Measurements from ENCODE around the gene SCYGR2.

SCYGR2 gene

DNA sequence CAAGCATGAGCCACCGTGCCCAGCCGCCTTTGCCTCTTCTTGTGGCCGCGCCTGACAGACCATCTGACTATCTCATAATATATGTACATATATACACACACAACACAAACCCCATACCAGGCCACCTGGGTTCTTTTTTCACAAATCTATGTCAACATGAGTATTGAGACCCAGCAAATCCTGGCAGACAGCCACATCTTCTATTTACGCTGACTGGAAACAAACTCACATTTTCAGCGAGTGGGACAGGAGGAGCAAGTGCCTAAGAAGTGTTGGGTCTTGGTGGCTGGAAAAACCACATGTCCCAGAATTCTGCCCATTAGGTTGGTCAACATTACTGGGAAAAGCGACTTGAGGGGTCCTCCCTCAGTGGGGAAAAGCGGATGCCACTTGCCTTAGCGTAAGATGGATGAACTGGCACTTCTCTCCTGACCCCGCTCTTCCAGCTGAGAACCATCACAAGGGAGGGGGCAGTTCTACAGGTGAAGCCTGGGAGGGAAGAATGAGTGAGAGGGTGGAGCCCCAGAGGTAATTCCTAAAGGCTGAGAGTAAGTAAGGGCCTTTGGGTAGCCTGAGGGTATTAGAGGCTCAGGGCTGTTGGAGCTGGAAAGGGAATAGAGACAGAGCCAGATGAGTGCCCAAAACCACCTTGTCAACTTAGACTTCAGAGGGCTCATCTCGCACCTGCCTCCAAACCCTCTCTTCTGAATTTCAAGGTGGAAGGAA lies 14.0 kb downstream of the SCYGR2 start:
- no peak for DNase-seq (ENCODE audit: low spot score)

DNA sequence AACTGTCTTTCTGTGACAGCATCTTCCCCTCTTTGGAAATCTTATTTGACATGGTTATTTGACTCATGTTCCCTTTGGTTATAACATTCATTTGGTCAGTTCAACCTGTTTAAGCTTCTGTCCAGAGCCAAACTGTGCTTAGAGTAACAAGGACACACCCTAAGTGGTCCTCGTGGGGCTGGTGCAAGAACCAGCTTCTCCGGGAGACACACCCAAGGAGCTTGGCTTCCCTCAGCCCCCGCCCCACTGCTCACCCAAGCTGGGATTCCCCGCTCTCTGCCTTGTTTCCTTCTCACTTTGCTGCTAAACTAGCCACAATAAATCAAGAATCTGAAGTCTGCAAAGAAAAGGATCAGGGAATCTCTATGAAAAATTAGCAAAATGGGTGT lies 14.6 kb downstream of the SCYGR2 start:
- no peak for DNase-seq (ENCODE audit: low spot score)

DNA sequence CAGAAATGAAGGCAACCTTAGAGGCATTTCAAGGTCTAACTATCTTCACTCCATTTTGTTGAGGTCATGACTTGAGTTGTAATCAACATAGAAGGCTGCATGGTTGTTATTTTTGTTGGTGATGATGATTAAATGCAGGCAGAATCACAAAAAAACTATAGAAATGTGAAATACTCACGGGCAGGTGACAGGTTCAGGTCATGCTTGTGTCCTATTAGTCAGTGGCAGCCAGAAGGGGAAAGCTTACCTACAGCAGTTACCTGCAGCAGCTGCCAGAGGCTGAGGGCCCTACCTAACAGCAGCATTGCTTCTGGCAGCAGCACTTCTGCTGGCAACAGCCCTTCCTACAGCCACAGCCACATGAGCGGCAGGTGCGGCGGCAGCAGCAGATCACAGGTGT lies 15.6 kb downstream of the SCYGR2 start:
- no peak for DNase-seq (ENCODE audit: low spot score)

DNA sequence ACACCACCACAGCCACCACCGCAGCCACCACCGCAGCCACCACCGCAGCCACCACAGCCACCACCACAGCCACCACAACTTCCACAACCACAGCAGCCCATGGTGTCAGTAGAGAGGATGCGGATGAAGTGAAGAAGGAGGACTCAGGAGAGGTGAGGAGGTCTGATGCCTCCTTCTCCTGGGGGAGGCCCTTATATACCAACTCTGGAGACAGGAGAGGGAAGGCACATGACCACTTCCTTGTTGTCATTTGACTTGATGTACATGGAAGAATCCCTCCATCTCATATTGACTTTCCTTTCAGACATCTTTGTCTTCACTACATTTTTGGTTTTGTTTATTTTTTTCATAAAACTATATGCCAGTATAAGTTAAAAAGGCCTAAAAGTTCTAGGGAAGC lies 16.0 kb downstream of the SCYGR2 start, which contains the start of gene SCYGR3:
TSS of gene SCYGR3 (minus strand) at position 101 of the 400 bp plus-strand sequence. CDS start at position 101, 0 bp downstream.
- DNase-seq (ENCODE audit: low spot score), result no peak

DNA sequence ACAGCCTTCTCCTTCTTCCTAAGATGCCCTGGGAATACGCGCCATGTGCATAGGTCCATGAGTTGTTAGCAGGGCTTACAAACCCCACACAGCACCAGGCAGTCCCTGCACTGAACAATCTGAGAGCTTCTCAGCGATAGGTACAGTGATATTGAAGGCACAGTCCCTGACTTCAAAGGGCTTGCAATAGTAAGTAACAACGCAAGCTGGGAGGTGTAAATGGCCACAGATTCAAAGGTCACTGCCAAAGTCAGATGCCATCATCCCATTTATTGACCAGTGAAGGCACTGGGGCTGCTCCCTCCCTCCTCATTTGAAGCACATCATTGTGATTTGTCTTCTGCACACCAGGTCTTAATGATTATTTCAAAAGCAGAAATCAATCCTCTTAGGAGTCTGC lies 16.5 kb downstream of the SCYGR2 start:
- no peak for DNase-seq (ENCODE audit: low spot score)

DNA sequence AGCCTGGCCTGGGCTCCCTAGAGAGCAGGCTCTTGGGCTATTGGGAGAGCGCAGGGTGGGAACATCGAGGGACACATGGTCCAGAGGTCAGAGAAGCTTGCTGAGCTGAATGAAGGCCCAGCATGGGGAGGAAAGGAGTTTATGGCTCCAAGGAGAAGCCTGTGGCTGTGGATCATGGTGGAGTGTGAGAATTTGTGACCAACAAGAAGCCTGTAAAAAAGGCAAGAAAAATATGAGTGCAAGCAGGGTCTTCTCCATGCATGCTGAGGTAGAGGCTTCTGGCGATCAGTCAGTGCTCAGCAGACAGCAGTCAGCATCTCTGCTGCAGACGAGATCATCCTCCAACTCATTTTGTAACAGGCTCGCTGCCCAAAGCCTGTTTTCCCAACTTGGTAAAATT lies 17.2 kb downstream of the SCYGR2 start:
- no peak for DNase-seq (ENCODE audit: low spot score)

DNA sequence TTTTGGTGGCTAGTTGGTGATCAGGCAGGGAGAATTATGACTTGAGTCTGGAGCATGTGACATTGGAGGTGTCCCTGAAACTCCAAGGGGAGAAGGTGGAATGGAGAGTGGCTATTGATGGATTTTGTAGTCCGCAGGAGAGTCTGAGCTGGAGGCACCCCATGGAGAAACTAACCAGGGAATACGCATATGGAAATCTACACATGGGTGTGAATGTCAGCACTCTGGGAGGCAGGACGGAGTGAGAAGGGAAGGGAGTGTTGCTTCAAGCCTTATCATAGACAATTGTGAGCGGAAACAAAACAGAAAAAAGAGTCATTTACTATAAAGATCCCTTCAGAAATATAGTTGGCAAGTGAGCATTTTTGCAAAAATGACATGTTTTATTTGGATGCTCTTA lies 17.9 kb downstream of the SCYGR2 start:
- no peak for DNase-seq (ENCODE audit: low spot score)

DNA sequence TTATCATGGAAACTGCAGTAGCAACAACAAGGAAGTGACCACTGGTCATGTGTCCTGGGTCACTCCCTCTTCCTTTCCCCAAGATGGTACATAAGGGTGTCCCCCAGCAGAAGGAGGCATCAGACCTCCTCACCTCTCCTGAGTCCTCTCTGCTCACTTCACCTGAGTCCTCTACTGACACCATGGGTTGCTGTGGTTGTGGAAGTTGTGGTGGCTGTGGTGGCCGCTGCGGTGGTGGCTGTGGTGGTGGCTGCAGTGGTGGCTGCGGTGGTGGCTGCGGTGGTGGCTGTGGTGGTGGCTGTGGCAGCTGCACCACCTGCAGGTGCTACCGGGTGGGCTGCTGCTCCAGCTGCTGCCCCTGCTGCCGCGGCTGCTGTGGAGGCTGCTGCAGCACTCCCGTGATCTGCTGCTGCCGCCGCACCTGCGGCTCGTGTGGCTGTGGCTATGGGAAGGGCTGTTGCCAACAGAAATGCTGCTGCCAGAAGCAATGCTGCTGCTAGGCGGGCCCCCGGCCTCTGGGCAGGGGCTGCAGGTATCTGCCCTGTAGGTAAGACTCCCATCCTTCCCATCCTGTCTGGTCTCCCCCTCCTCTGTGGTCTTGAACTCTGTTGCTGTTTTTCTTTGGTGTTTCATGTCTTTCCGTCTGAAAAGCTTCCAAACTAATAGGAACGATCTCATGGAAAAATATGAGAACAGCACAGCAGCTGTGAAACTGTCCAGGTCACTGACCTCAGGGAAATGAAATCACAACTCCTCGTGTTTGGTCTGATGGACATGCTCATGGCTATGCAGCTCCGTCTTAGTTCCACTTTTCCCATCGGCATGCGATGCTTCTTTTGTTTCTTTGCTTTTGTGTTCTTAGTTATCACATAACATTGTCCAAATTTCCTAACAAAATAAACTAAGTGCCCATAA lies 18.9 kb downstream of the SCYGR2 start, which contains the start of gene SCYGR4:
TSS of gene SCYGR4 (plus strand) at position 183 of the 915 bp plus-strand sequence. CDS start at position 183, 0 bp downstream.
- DNase-seq (ENCODE audit: low spot score), result no peak

DNA sequence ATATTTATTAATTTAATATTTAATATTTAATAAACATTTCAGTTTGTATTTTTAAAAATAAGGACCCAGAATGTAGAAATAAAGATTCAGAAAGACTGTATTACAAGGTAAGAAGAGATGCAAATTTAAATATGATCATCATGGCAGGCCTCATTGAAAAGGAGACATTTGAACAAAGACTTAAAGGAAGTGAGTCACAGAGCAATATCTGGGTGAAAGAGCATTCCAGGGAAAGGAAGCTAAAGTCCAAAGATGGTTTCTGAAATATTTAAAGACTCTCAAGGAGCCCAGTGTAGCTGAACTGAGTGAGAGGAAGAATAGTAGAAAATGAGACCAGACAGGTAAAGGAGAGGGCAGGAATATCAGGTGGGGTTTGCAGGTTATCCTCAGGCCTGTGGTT lies 24.5 kb downstream of the SCYGR2 start:
- no peak for DNase-seq (ENCODE audit: low spot score)

DNA sequence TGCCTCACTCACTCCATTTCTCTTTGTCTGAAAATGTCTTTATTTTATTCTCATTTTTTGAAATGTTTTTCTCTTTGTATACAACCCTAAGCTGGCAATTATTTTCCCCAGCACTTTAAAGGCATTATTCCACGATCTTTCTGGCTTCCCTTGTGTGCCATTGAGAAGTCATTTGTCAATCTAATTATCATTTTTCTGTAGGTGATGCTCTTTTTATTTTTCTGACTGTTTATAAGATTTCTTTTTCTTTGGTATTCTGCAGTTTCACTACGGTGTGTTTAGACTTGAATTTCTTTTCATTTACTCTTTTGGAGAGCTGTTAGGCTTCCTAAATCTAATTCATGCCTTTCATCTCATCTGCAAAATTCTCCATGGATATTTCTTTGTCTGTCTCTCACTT lies 26.7 kb downstream of the SCYGR2 start:
- no peak for DNase-seq (ENCODE audit: low spot score)

DNA sequence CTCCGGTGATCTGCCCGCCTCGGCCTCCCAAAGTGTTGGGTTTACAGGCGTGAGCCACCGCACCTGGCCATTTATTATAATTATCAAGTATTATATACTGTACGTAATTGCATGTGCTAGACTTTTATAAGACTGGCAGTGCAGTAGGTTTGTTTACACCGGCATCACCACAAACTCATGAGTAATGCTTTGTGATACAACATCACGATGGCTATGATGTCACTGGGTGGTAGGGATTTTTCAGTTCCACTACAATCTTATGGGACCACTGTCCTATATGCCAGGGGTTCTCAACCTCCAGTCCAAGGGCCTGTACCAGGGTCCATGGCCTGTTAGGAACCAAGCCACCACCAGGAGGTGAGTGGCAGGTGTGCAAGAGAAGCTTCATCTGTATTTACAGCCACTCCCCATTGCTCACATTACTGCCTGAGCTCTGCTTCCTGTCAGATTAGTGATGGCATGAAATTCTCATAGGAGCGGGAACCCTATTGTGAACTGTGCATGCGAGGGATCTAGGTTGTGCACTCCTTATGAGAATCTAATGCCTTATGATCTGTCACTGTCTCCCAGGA lies 28.0 kb downstream of the SCYGR2 start:
- no peak for DNase-seq (ENCODE audit: low spot score)

DNA sequence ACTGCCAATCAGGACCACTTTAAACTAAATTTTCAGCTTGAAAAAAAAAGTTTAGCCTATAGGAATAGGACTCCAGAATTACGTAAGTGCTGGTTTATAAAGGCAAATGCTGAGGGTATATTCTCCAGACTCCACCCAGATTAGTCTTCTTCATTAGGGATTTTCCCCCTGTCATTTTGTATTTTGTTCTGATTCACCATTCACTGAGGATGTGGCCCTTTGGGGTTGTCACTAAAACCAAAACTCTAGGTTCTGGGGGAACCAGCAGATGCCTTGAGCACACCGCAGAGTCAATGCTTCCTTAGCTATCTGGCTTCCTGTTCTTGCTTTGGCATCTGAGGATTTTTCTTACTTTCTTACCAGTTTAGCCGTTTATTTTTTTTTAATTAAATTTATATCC lies 29.1 kb downstream of the SCYGR2 start:
- no peak for DNase-seq (ENCODE audit: low spot score)

DNA sequence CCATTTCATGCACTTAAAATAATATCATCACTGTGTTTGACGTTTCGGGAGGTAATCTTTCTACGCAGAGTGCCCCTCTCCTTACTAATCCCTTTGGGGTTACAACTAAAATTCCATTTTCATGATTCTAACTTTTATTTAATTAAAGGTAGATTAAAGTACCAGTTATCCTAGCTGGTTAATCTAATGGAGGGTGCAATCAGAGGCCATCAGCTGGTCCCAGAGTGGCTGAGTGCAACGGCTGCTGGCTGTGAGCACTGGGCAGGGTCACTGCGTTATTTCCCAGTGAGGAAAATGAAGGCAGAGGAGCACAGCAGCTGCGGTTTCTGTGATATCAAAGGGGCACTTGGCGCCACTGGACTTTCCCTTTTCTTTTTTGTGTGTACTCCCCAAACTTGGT lies 30.7 kb downstream of the SCYGR2 start:
- no peak for DNase-seq (ENCODE audit: low spot score)

DNA sequence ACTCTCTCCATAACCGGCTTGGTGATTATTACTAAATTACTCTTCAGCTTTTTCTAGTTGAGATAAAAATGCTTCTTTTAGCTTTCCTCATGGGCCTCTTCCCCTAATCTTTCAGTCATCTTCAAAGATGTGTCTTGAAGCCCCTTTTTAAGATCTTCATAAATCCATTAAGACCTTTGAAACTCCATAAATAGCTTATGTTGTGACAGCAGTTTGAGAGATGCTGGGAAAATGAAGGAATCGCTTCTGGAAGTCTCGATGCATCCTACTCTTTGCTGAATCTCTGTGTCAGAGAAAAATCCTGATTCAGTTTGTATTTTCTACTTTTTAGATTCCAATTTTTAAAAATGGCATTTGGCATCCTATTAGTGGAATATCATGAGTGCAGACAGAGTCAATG lies 31.6 kb downstream of the SCYGR2 start:
- DNase-seq (ENCODE audit: low spot score), result no peak

DNA sequence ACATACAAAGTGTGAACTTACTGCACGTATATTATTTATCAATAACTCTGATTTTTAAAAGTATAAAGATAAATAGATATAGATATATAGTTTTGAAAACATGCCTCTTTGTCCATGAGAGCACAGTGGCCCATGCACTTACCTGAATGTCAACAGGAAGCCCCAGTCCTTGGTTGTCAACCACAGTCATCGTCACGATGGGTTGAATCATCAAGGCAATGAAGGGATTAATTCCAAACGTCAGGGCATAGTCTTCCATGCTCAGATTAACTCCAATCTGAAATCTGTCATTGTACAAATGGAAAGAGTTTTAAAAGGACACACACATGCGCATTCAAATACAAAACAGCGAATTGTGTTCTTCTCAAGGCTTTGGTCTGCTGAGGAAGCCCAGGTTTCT lies 34.1 kb downstream of the SCYGR2 start:
- no peak for DNase-seq (ENCODE audit: low spot score)

DNA sequence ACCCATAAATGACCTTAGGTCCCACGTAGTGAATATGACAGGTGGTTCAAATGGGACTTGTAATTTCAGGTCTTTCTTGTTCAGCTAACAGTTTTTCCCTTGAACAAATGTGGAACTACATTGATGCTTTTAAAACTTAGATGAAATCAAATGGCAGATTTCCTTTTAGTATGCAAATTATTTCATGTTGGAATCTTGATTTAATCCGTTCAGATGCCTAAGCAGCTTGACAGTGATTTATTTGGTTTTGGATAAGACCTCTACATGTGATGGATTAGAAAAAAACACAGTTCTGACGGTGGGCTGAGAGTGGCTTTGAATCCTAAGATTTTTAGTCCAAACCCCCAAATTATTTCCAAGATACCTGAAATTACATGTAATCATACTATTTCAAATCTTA lies 35.5 kb downstream of the SCYGR2 start:
- no peak for DNase-seq (ENCODE audit: low spot score)

DNA sequence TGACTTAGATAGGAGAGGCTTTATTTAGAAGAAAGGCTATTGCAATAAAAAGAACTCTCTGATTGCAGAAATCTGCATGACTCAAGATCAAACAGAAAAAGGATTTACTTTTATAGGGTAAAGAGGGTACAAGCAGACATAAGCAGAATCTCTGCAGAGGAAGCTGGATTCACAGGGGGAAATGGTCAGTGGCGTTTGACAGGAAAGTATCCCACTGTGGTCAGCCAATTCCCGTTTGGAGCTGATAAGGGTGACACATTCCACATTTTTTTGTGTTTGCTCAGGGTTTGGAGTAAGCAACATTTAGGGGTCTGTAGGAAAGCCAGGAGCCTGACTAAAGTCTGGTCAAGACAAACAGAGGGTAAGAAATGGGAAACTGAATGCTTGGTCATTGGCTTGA lies 44.0 kb downstream of the SCYGR2 start:
- DNase-seq (ENCODE audit: low spot score), result no peak

DNA sequence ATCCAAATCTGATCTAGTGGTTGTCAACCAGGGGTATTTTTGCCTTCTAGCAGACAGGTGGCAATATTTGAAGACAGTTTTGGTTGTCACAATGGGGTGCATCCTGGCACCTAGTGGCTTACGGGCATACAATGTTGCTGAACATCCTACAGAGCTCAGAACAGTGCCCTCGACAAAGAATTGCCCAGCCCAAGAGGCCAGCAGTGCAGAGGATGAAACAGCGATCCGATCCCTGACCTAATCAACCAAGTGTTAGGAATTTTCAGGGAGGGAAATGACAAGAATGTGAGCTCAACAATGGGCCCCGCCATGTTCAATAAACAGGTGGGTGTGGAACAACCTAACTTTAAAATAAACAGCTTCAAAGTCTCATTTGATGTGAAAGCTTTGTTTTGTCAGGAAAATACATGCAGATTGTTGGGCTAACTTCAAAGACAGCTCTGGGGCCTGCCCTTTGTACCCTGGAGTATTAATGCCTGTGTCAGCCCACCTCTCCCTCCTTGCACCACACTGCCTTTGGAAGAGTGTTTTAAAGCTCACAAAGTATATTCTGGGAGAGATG lies 45.4 kb downstream of the SCYGR2 start:
- peak; percentile 63 for DNase-seq (ENCODE audit: low spot score)

Measured in SW480 (cell line).